NCI-H1417 treated with DMSO at 0.1 percent for 48 hours (cell line): ENCODE data around the gene ZFP62.
A peak's percentile ranks its signal among the peaks of the same experiment; 100 is the strongest.

Experiments
- DNase-seq: peaks from one replicate; lab custom pipeline; 2025; lab: John Stamatoyannopoulos, UW

The ZFP62 gene

DNA sequence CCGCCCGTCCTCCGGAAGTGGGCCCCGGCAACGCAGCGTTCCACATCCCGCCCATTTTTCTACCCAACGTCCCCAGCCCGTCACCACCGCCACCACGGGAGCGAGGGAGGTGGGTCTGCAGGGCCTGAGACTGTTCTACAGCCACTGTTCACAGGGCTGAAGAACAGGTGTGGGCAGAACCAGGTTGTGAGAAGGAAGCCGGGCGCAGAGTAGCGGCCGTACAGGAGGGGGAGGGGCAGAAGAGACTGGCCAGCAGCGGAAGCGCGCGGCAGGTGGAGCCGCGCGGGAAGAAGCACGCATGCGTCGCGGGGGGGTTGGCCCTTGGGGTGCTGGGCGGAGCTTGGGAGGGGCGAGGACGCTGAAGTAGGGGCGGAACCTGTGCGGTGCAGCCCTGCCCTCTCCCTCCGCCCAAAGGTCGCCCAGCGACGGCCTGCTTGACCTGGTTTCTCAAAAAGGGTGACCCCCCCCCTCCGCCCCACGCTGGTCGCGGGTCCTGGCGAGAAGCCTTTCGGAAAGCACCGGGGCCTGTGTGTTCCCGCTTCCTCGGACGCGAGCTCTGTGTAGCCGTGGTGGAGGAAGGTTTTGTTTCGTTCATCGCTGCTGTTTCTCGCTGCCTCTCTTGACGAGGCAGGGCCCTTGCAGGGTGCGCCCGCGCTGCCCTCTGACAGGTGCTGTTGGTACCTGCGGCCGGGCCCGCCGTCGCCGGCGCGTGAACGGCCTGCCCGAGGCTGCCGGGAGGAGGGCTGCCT, 50.7 kb downstream of the ZFP62 start:
- DNase-seq: peak; percentile 76

DNA sequence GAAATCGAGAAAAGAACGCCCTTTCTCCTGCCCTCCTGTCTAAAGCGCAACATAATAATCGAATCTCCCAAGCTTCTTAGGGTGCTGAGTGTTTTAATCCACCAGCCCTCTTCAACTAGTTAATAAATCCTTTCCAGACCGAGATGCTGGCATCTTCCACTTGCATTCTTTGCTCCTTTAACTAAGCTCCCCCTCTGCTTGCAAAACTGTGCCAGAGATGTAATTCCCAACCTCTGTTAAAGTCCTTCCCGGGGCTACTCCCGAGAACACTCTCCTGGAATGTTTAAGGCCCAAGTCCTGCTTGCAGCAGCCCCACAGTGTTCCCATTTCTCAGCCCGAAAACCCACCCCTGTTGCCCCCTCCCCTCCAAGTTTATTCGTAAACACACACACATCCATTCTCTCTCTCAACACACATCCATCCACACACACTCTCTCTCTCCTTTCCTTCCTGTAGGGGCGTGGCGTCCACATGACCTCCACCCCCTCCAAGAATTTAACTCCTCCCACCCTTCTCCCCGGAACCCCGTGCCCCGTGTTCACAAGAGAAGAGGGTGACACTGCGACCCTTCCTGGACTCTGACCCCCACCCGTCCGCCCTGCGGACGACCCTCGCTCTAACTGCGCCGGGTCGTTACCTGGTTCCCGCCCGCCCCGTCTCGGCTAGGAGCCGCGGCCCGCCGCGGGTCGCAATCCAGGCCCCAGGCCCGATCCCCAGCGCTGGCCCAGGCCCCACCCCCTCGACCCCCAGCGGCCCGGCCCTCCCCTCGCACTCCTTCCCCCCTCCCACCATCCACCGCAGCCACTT, 51.5 kb downstream of the ZFP62 start:
- DNase-seq: no peak

DNA sequence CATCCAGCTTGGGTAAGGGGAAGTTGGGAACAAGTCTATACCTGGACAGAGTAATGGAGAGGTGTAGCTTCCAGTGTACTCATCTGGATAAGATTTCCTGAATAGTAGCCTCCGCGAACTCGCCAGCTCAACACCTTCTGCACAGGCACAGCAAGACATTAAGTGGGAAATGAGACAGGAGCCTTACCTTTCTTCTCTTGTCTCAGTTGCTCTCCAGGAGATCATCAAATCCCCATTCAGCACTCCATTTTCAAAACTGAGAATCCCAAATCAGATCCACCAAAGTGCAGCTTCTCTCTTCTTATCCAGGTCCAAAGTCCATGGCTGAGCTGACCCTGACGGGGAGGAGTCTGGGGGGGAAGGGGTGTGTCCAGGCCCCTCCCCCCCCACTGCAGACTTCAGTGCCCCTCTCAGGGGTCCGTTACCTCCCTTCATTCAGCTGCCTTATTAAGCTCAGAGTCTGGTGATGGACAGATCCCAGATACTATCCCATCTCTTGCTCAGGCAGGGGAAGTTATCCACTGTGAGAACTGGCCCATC, 52.5 kb downstream of the ZFP62 start:
- DNase-seq: no peak

GRCh38 chr5:180807654-180808414, 53.2 kb downstream of the ZFP62 start:
- DNase-seq: no peak

DNA sequence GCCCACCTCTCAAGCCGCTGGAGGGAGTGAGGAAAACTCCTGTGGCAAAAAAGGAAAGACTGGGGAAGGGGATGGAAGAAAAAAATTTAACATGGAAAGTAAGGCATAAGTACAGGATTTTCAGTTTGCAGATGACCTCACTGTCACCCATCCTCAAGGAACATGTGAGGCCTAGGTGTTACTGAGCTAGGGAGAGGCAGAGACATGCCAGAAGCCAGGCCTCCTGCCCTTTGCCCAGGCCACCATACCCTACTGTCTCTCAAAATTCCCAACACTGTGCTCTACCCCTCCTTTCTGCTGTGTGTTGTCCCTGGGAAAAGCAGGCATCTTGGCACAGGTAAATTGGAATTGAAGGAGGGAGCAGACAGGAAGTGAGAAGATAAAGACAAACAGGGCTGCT, 54.0 kb downstream of the ZFP62 start:
- no peak for DNase-seq

DNA sequence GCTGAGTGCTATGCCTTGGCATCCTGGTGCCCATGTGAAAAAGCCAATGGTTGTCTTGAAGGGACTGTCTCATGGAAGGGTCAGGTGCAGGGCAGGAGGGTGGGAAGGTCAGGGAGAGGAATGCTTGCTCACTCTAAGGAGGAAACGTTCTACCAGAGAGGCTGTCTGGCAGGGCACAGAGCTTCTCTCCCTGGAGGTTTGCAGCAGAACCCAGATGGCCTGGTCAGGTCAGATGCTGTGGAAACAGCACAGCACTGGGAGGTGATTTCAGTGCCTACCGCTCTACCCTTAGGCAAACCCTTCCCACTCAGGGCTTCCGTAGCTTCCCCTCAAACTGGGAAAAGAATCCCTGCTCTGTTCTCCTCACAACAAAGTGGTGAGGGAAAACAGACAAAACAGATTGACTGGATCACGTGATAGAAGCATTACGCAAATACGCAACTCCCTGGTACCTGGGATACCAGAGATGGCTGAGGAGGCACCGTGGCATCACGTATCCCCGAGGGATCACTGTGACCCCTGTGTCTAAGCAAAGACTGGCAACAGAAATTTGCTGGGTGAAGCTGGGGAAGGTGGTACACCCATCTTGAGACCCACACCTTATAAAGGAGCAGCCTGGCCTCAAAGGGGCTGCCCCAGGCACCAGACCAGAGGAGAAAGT, 54.6 kb downstream of the ZFP62 start:
- no peak for DNase-seq

- DNase-seq: no peak
These were observed 56.9 kb downstream of the ZFP62 start for GRCh38 chr5:180804129-180804618.

- no peak for DNase-seq
These were observed 57.6 kb downstream of the ZFP62 start for GRCh38 chr5:180803181-180804128.

DNA sequence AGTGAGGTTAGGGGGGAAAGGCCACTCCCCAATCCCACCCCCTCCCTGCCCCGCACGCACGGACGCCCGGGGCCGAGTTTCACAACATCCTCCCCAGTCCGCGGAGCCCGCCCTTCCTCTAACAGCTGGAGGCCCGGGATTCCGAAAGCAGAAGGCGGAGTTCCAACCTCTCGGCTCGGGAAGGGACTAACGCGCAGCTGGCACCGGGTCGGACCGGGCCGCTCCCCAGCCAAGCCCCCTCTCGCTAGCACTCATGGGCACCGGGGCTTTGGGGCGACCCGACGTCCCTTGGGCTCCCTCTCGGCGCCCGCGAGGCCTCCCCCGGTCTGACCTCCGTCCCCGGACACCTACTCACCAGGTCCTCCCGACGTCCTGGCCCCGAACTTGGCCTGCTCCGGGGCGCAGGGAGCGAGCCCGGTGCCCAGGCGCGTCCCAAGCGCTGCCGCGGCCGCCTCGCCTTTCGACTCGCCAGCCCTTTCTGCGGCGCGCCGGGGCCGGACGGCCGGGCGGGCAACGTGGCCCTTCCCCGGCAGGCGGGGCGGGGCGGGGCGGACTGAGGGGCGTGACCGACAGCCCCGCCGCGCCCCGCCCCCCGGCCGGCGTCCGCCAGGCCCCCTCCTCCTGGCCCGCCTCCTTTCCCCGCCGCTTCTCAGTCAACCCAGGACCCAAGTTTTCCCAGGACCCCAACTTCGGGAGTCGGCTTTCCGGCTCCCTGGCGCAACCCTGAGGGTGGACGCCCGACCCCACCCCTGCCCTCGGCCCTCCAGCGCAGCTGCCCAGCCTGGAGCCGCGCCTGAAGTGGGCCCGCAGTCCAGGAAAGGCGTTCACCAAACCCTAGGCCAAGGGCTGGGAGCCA, 58.5 kb downstream of the ZFP62 start, which contains the start of gene MGAT1:
MGAT1 (minus strand) TSS at position 482 of the 856 bp plus-strand sequence. CDS start 9,835 bp downstream, outside the sequence.
- no peak for DNase-seq

GRCh38 chr5:180801596-180802324, 59.3 kb downstream of the ZFP62 start:
- no peak for DNase-seq

DNA sequence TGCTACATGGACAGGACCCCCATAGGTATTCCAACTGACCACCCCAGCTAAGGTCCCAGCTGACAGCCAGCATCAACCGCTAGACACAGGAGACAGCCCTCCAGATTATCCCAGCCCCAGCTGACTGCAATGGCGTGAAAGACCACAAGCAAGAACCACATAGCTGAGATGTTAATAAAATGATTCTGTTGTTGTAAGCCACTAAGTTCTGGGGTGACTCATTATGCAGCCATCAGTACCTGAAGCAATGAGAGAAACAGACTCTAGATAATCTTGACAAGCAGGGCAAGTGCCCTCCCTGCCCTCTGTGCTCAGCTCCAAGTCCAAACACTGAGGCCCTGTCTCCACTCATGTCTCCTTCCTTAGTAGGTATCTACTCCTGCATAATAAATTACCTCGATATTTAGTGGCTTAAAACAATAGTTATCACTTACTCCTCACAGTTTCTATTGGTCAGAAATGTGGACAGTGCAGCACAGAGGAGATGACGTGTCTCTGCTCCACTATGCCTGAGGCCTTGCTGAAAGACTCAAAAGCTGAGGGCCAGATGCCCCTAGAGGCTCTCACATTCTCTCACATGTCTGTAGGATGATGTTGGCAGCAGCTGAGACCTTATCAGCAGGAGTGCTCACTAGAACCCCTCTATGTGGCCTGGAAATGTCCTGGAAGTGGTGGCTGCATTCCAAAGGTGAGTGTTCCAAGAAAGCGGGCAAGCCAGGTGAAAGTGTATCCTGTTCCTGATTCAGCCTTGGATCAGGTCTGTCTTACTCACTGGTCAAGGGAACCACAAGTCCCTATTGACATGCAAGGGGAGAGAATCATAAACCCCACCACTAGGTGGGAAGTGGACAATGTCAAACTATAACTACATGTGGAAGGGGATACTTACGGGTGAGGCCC, 60.9 kb downstream of the ZFP62 start:
- no peak for DNase-seq

DNA sequence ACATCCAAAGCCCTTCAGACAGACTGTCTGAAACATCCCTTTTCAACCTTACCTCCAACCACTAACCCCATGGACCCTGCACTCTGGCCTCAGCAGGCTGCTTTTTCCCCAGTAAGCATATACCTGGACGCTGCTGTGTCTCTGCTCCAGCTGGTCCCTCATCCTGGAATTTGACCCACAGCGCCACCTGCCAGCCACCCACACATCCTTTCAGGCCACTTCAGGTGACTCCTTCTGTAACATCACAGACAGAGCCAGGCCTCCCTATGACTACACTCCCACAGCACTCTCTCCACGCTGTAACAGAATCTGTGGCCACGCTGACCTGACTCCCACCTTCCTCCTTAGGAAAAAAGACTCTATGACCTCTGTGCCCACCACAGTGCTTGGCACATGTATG, 61.9 kb downstream of the ZFP62 start:
- DNase-seq: no peak

DNA sequence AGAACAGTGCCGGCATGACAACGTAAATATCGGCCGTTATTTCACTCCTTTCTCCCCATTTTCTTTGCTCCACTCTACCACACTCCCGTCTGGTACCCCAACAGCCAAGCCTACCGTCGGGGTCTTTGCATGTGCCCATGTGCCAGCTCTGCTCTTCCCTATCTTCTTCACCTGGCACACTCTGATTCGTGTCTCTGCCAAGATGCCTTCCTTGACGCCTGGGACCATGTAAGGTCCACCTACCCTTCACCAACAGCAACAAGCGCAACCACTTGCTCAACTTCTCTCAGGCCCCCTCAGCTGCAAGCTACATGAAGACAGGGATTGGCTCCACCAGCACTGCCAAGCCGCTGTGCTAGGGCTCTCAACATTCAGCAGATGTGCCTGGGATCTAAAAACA, 62.9 kb downstream of the ZFP62 start:
- DNase-seq: no peak
